Adipocyte (in vitro differentiated cells): ENCODE results near the gene SPEN.

Source experiments
- DNase-seq: peaks from one replicate; pipeline ENCODE4 v3.0.0-alpha.2; 2015; ENCODE audit warnings: low read depth
- H3K27me3 ChIP-seq: replicated peaks from 2 replicates; pipeline ENCODE4 v1.7.0; 2013; ENCODE audit warnings: mild to moderate bottlenecking, low read length, moderate library complexity; ENCODE audit not compliant: control insufficient read depth, insufficient read depth
- H3K36me3 ChIP-seq: 2 replicates; pipeline ENCODE4 v1.7.0; 2013; ENCODE audit warnings: low read length, mild to moderate bottlenecking, moderate library complexity; ENCODE audit not compliant: control insufficient read depth, insufficient read depth, severe bottlenecking
- H3K4me1 ChIP-seq: 2 replicates; pipeline ENCODE4 v1.7.0; 2013; ENCODE audit warnings: mild to moderate bottlenecking, low read length, moderate library complexity; ENCODE audit not compliant: control insufficient read depth, insufficient read depth
- H3K4me3 ChIP-seq: 2 replicates; pipeline ENCODE4 v1.7.0; 2013; ENCODE audit warnings: mild to moderate bottlenecking, low read length, moderate library complexity
- H3K9ac ChIP-seq: 2 replicates; pipeline ENCODE4 v1.7.0; 2013; ENCODE audit warnings: mild to moderate bottlenecking, low read length, moderate library complexity
- H3K9me3 ChIP-seq: 2 replicates; pipeline ENCODE4 v1.7.0; 2013; ENCODE audit warnings: mild to moderate bottlenecking, low read length, moderate library complexity; ENCODE audit not compliant: control insufficient read depth

SPEN gene

GRCh38 chr1:15941899-15942660, 94.6 kb downstream of the SPEN start:
- Histone ChIP-seq H3K4me3 (no peak overlapping the region), H3K9me3 (no peaks in the 10 kb centered on the region), H3K9ac (no peak overlapping the region), H3K27me3 (no peaks in the 10 kb centered on the region), H3K36me3 (peaks cover 96% of the 10 kb centered on the region), H3K4me1 (peaks cover 6% of the 10 kb centered on the region)
- DNase-seq: no peak

GRCh38 chr1:15942661-15943327, 95.3 kb downstream of the SPEN start:
- no peak for DNase-seq
- H3K4me3 ChIP-seq: no peak overlapping the region
- H3K9me3 ChIP-seq: no peaks in the 10 kb centered on the region
- H3K9ac ChIP-seq: no peak overlapping the region
- peaks cover 12% of the 10 kb centered on the region for H3K4me1 ChIP-seq
- peaks cover 96% of the 10 kb centered on the region for H3K36me3 ChIP-seq
- H3K27me3 ChIP-seq: no peaks in the 10 kb centered on the region

- Histone ChIP-seq H3K36me3 (peaks cover 92% of the 10 kb centered on the region), H3K9ac (no peak overlapping the region), H3K4me3 (no peak overlapping the region), H3K4me1 (peaks cover 19% of the 10 kb centered on the region), H3K9me3 (no peaks in the 10 kb centered on the region), H3K27me3 (no peaks in the 10 kb centered on the region)
- no peak for DNase-seq
Observed at GRCh38 chr1:15943328-15943991, 96.0 kb downstream of the SPEN start.

- Histone ChIP-seq H3K9me3 (no peaks in the 10 kb centered on the region), H3K9ac (no peak overlapping the region), H3K36me3 (peaks cover 87% of the 10 kb centered on the region), H3K4me1 (peaks cover 24% of the 10 kb centered on the region), H3K4me3 (no peak overlapping the region), H3K27me3 (no peaks in the 10 kb centered on the region)
- no peak for DNase-seq
Observed at GRCh38 chr1:15943992-15944307, 96.4 kb downstream of the SPEN start.

- Histone ChIP-seq H3K9ac (no peak overlapping the region), H3K36me3 (peaks cover 82% of the 10 kb centered on the region), H3K4me1 (peaks cover 25% of the 10 kb centered on the region), H3K27me3 (no peaks in the 10 kb centered on the region), H3K4me3 (no peak overlapping the region), H3K9me3 (no peaks in the 10 kb centered on the region)
- DNase-seq: no peak
Observed at GRCh38 chr1:15944308-15945010, 97.0 kb downstream of the SPEN start.

GRCh38 chr1:15945011-15945831, 97.7 kb downstream of the SPEN start:
- H3K4me1 ChIP-seq: peaks cover 30% of the 10 kb centered on the region
- H3K9ac ChIP-seq: no peak overlapping the region
- no peaks in the 10 kb centered on the region for H3K9me3 ChIP-seq
- H3K27me3 ChIP-seq: no peaks in the 10 kb centered on the region
- DNase-seq: no peak
- H3K4me3 ChIP-seq: no peak overlapping the region
- H3K36me3 ChIP-seq: peaks cover 74% of the 10 kb centered on the region

- Histone ChIP-seq H3K9me3 (no peaks in the 10 kb centered on the region), H3K36me3 (peaks cover 67% of the 10 kb centered on the region), H3K27me3 (no peaks in the 10 kb centered on the region), H3K9ac (no peak overlapping the region), H3K4me3 (no peak overlapping the region), H3K4me1 (peaks cover 37% of the 10 kb centered on the region)
- DNase-seq: no peak
Observed at GRCh38 chr1:15945832-15946448, 98.4 kb downstream of the SPEN start.

- H3K27me3 ChIP-seq: no peaks in the 10 kb centered on the region
- H3K4me1 ChIP-seq: peaks cover 45% of the 10 kb centered on the region
- H3K4me3 ChIP-seq: no peak overlapping the region
- DNase-seq: no peak
- no peak overlapping the region for H3K9ac ChIP-seq
- peaks cover 58% of the 10 kb centered on the region for H3K36me3 ChIP-seq
- no peaks in the 10 kb centered on the region for H3K9me3 ChIP-seq
Observed at GRCh38 chr1:15946571-15947381, 99.3 kb downstream of the SPEN start.

- H3K9me3 ChIP-seq: no peaks in the 10 kb centered on the region
- DNase-seq: no peak
- H3K4me1 ChIP-seq: peaks cover 52% of the 10 kb centered on the region
- peak overlapping the region; percentile 86 for H3K9ac ChIP-seq
- no peaks in the 10 kb centered on the region for H3K27me3 ChIP-seq
- H3K4me3 ChIP-seq: no peak overlapping the region
- peaks cover 51% of the 10 kb centered on the region for H3K36me3 ChIP-seq
Observed at GRCh38 chr1:15947382-15948090, 100.0 kb downstream of the SPEN start.
